H1 (cell line): Measurements from ENCODE around the gene RASGEF1C. TPM values are rescaled to one million over a fixed set of nuclear protein-coding genes. Genes with fewer than 3 reads are reported as not detected.

ENCODE experiments used
- ASH2L ChIP-seq: fragments of 200-600, 300-600 bp; sonication (generic); IDR thresholded peaks from one replicate; pipeline ENCODE4 v1.7.1; 2017; ENCODE audit warnings: low read length
- CTBP2 ChIP-seq: IDR thresholded peaks from 2 replicates; pipeline ENCODE4 v1.7.0; 2011; ENCODE audit warnings: borderline replicate concordance, mild to moderate bottlenecking, moderate library complexity, mixed read lengths, low read length; ENCODE audit not compliant: insufficient read depth, insufficient read length
- CTCF ChIP-seq, 3 experiments: IDR thresholded peaks; 1 replicate in 2 of 3; 2 replicates in 1 of 3; pipeline versions ENCODE4 v1.5.1 to v1.6.1; 2011; ENCODE audit warnings: low read length in 3 of 3, mild to moderate bottlenecking in 3 of 3, inconsistent platforms in 2 of 3, low read depth in 1 of 3, moderate library complexity in 1 of 3; ENCODE audit not compliant: insufficient read depth in 1 of 3; ENCODE audit errors: control extremely low read depth in 1 of 3
- GTF2F1 ChIP-seq: IDR thresholded peaks from 2 replicates; pipeline ENCODE4 v1.6.1; 2012; ENCODE audit warnings: low read depth, low read length, improper control_type of control experiment, borderline replicate concordance
- HDAC6 ChIP-seq: IDR thresholded peaks from one replicate; pipeline ENCODE4 v1.7.1; 2012; ENCODE audit warnings: low read depth, mild to moderate bottlenecking, inconsistent platforms, low read length, moderate library complexity
- MAX ChIP-seq: IDR thresholded peaks from 2 replicates; pipeline ENCODE4 v1.6.1; 2012; ENCODE audit warnings: inconsistent platforms
- POLR2A ChIP-seq, 2 experiments: IDR thresholded peaks; 1 replicate in 1 of 2; 2 replicates in 1 of 2; pipeline ENCODE4 v1.6.1; 2011; ENCODE audit warnings: low read depth in 2 of 2, low read length in 2 of 2, mild to moderate bottlenecking in 2 of 2; ENCODE audit errors: control extremely low read depth in 1 of 2
- SIX5 ChIP-seq: IDR thresholded peaks from 2 replicates; pipeline ENCODE4 v1.6.1; 2011; ENCODE audit warnings: mild to moderate bottlenecking, low read depth, low read length
- SP1 ChIP-seq: IDR thresholded peaks from 2 replicates; pipeline ENCODE4 v1.6.1; 2011; ENCODE audit warnings: low read depth, low read length
- polyA plus RNA-seq, 7 experiments: library from polyadenylated mRNA; depleted of rRNA in 3 of 7; stranded (reverse) in 5 of 7; unstranded in 2 of 7; fragments of >200 nt in 5 of 7; fragments of 200-250 nt in 2 of 7; gene quantifications; 1 replicate in 5 of 7; 2 replicates in 1 of 7; 4 replicates in 1 of 7; pipeline versions ENCODE4 v1.2.1 to v1.2.3, GENCODE V29; 2011 to 2013; ENCODE audit warnings: missing spikeins in 2 of 7, mixed read lengths in 2 of 7
- total RNA-seq: library from RNA; stranded (reverse); fragmentation: NEBNext Ultra II Directional; extraction: Animal tissue kit (Norgen Biotek cat#: 25700); gene quantifications from 2 replicates; pipeline ENCODE4 v1.2.1, GENCODE V29; 2021

RASGEF1C gene
- total and polyA plus RNA-seq, 2 of the 8 experiments (the other 6 are each of a cell fraction or from before 2014, with no cell fraction given) = 0.26 to 0.61 TPM

DNA sequence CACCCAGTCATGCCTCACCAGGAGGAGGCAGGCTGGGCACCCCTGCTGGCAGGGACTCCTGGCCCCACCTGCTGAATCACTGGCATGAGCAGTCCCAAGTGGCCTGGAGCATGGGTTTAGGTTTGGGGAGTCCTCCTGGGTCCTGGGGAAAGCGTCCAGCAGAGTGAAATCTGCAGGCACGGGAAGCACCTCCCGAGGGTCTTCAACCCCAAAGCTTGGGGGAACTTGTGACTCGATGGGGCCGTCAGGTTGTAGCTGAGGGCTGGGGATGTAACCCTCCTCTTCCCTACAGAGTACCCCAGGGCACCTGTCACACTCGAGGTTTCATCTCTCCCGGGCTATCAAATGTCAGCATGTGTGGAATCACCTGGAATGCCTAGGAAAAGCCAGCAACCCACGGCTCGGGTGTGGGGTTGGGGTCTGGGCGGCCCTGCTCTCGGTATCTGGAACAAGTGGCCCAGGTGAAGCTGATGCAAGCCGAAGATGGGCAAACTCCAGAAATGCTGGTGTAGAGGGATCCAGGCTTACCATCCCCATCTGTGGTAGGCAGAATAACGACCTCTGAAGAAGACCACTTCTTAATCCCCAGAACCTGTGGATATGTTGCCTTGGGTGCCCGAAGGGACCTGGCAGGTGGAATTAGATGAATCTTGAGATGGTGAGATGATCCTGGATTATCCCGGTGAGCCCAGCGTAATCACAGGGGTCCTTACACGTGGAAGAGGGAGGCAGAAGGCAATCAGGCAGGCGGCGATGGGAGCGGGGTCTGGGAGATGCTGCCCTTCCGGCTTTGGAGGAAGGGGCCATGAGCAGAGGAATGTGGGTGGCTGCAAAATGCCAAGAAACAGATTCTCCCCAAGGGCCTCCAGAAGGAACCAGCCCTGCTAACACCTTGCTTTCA, 6.1 kb upstream of the RASGEF1C start (continued):
- TF ChIP-seq CTCF (IDR thresholded peaks at IDR 0.05; ENCODE audit: control extremely low read depth in 1 of 3, insufficient read depth in 1 of 3, low read depth in 1 of 3, low read length in 3 of 3) (no peak), HDAC6 (no peak), MAX (no peak), POLR2A (IDR thresholded peaks at IDR 0.05; ENCODE audit: control extremely low read depth in 1 of 2, low read depth in 2 of 2, low read length in 2 of 2) (no peak), CTBP2 (no peak), ASH2L (no peak), GTF2F1 (no peak), SP1 (no peak), SIX5 (no peak)
